ENCODE data around the gene FOSL2.

GRCh38 chr2:28442328-28442727 is 49.7 kb downstream of the FOSL2 start:
- TF ChIP-seq POLR2A (IDR thresholded peaks at IDR 0.05; ENCODE audit: low read length) (no peak), GATA1 (IDR thresholded peaks at IDR 0.05; ENCODE audit: low read depth, low read length) (no peak)

Data from erythroblast (primary cell).